Cardiac muscle cell (in vitro differentiated cells and primary cell): ENCODE measurements around the gene GABBR2. TPM values are rescaled to one million over a fixed set of nuclear protein-coding genes. Genes with fewer than 3 reads are reported as not detected.

Experiments
- DNase-seq, 2 donors: peaks; one replicate each; pipeline versions ENCODE4 v3.0.0 to v3.0.0-alpha.2; 2010 to 2017; ENCODE audit warnings: low read depth in 1 of 2, low spot score in 1 of 2
- H3K27ac ChIP-seq: fragments of 200-600 bp; sonication (generic); 2 replicates; pipeline ENCODE4 v1.5.1; 2016
- H3K27me3 ChIP-seq: fragments of 200-600 bp; sonication (generic); 2 replicates; pipeline ENCODE4 v1.6.0; 2016; ENCODE audit warnings: control low read depth
- H3K36me3 ChIP-seq: fragments of 200-600 bp; sonication (generic); 2 replicates; pipeline ENCODE4 v1.5.1; 2016; ENCODE audit warnings: control low read depth
- H3K4me1 ChIP-seq: fragments of 200-600 bp; sonication (generic); 2 replicates; pipeline ENCODE4 v1.8.1; 2017; ENCODE audit warnings: low read depth, mild to moderate bottlenecking, mixed run types
- H3K4me3 ChIP-seq: fragments of 200-600 bp; sonication (generic); 2 replicates; pipeline ENCODE4 v1.5.1; 2016; ENCODE audit warnings: mild to moderate bottlenecking
- H3K9me3 ChIP-seq: fragments of 200-600 bp; sonication (generic); 2 replicates; pipeline ENCODE4 v1.5.1; 2017; ENCODE audit warnings: low read depth, mild to moderate bottlenecking, control low read depth
- CTCF ChIP-seq: IDR thresholded peaks from 2 replicates; pipeline ENCODE4 v1.5.1; 2012; ENCODE audit warnings: low read depth, mild to moderate bottlenecking, low read length
- polyA plus RNA-seq: library from polyadenylated mRNA; unstranded; fragments of >200 nt; fragmentation: Nextera tagmentation; extraction: Ambion mirVana; gene quantifications from 2 replicates; pipeline ENCODE4 v1.2.1, GENCODE V29; 2016
- total RNA-seq: library from RNA; depleted of rRNA; stranded (reverse); fragments of >200 nt; gene quantifications from 2 replicates; pipeline ENCODE4 v1.2.3, GENCODE V29; 2016

Gene GABBR2
- total and polyA plus RNA-seq, 2 experiments from 2014 or later, result 0.06 TPM; not detected in 1

- no peak for TF ChIP-seq CTCF
- Histone ChIP-seq H3K4me3 (no peak overlapping the region), H3K36me3 (no peaks in the 10 kb centered on the region), H3K27ac (no peak overlapping the region), H3K9me3 (peaks cover 4% of the 10 kb centered on the region), H3K4me1 (no peaks in the 10 kb centered on the region), H3K27me3 (no peaks in the 10 kb centered on the region)
- peak in 1 of 2 donors; percentile 21 for DNase-seq
These were observed 341.3 kb downstream of the GABBR2 start for GRCh38 chr9:98367371-98367900.

GRCh38 chr9:98365781-98366180 is 343.0 kb downstream of the GABBR2 start:
- Histone ChIP-seq H3K4me3 (no peak overlapping the region), H3K36me3 (no peaks in the 10 kb centered on the region), H3K27ac (no peak overlapping the region), H3K9me3 (peaks cover 4% of the 10 kb centered on the region), H3K4me1 (no peaks in the 10 kb centered on the region), H3K27me3 (no peaks in the 10 kb centered on the region)
- no peak for TF ChIP-seq CTCF
- DNase-seq, result no peak

GRCh38 chr9:98365227-98365669 is 343.5 kb downstream of the GABBR2 start:
- peaks cover 4% of the 10 kb centered on the region for H3K9me3 ChIP-seq
- peak in 1 of 2 donors; percentile 52 for DNase-seq
- H3K36me3 ChIP-seq, result no peaks in the 10 kb centered on the region
- H3K27ac ChIP-seq, result no peak overlapping the region
- peak; percentile 51 for TF ChIP-seq CTCF
- H3K27me3 ChIP-seq, result no peaks in the 10 kb centered on the region
- H3K4me3 ChIP-seq, result no peak overlapping the region
- no peaks in the 10 kb centered on the region for H3K4me1 ChIP-seq

GRCh38 chr9:98364086-98364485 is 344.6 kb downstream of the GABBR2 start:
- DNase-seq, result no peak
- H3K4me3 ChIP-seq, result no peak overlapping the region
- H3K27me3 ChIP-seq, result no peaks in the 10 kb centered on the region
- no peak for TF ChIP-seq CTCF
- H3K9me3 ChIP-seq, result peaks cover 4% of the 10 kb centered on the region
- no peak overlapping the region for H3K27ac ChIP-seq
- no peaks in the 10 kb centered on the region for H3K36me3 ChIP-seq
- H3K4me1 ChIP-seq, result no peaks in the 10 kb centered on the region

- no peak for TF ChIP-seq CTCF
- Histone ChIP-seq H3K4me3 (no peak overlapping the region), H3K9me3 (peaks cover 4% of the 10 kb centered on the region)
These were observed 345.1 kb downstream of the GABBR2 start for GRCh38 chr9:98363644-98364043.

More at GRCh38 chr9:98363644-98364043, 345.1 kb downstream of the GABBR2 start:
- Histone ChIP-seq H3K27ac (no peak overlapping the region), H3K27me3 (no peaks in the 10 kb centered on the region), H3K36me3 (no peaks in the 10 kb centered on the region), H3K4me1 (no peaks in the 10 kb centered on the region)
- DNase-seq, result no peak
